D341Med (cell line): ENCODE results near the gene C22orf39.

Experiments used
- DNase-seq: peaks from one replicate; pipeline ENCODE4 v3.0.0; 2012; ENCODE audit warnings: low spot score

C22orf39 gene

GRCh38 chr22:19477321-19478044 is 30.0 kb upstream of the C22orf39 start:
- DNase-seq: no peak

- no peak for DNase-seq
Measured at GRCh38 chr22:19476023-19476422, 28.5 kb upstream of the C22orf39 start.

GRCh38 chr22:19473578-19473977 is 26.1 kb upstream of the C22orf39 start:
- DNase-seq: no peak

GRCh38 chr22:19472233-19472632 is 24.7 kb upstream of the C22orf39 start:
- DNase-seq: no peak

GRCh38 chr22:19471572-19471971 is 24.1 kb upstream of the C22orf39 start:
- no peak for DNase-seq

- DNase-seq: no peak
Measured at GRCh38 chr22:19470010-19470409, 22.5 kb upstream of the C22orf39 start.

- no peak for DNase-seq
Measured at GRCh38 chr22:19469421-19469820, 21.9 kb upstream of the C22orf39 start.

- no peak for DNase-seq
Measured at GRCh38 chr22:19467912-19468311, 20.4 kb upstream of the C22orf39 start.

GRCh38 chr22:19466848-19467752 is 19.6 kb upstream of the C22orf39 start:
- DNase-seq: no peak

GRCh38 chr22:19466126-19466716 is 18.7 kb upstream of the C22orf39 start:
- no peak for DNase-seq

GRCh38 chr22:19464975-19465374 is 17.5 kb upstream of the C22orf39 start:
- DNase-seq: no peak

GRCh38 chr22:19464546-19464945 is 17.0 kb upstream of the C22orf39 start:
- no peak for DNase-seq

GRCh38 chr22:19463491-19464469 is 16.3 kb upstream of the C22orf39 start:
- no peak for DNase-seq

GRCh38 chr22:19463008-19463407 is 15.5 kb upstream of the C22orf39 start:
- no peak for DNase-seq

GRCh38 chr22:19461506-19461905 is 14.0 kb upstream of the C22orf39 start:
- DNase-seq: no peak

- no peak for DNase-seq
Measured at GRCh38 chr22:19460036-19460435, 12.5 kb upstream of the C22orf39 start.

- DNase-seq: no peak
Measured at GRCh38 chr22:19457828-19458428, 10.4 kb upstream of the C22orf39 start.

- DNase-seq: no peak
Measured at GRCh38 chr22:19456541-19456940, 9.0 kb upstream of the C22orf39 start.

GRCh38 chr22:19455585-19456370 is 8.3 kb upstream of the C22orf39 start:
- DNase-seq: no peak

- DNase-seq: no peak
Measured at GRCh38 chr22:19455033-19455432, 7.5 kb upstream of the C22orf39 start.
